DMS 273 (cell line): ENCODE measurements around the gene CGB3.
A peak's percentile ranks its signal among the peaks of the same experiment; 100 is the strongest.

Source experiments
- DNase-seq: peaks from one replicate; lab custom pipeline; 2025; ENCODE audit not compliant: unreplicated experiment; lab: John Stamatoyannopoulos, UW

Gene CGB3

DNA sequence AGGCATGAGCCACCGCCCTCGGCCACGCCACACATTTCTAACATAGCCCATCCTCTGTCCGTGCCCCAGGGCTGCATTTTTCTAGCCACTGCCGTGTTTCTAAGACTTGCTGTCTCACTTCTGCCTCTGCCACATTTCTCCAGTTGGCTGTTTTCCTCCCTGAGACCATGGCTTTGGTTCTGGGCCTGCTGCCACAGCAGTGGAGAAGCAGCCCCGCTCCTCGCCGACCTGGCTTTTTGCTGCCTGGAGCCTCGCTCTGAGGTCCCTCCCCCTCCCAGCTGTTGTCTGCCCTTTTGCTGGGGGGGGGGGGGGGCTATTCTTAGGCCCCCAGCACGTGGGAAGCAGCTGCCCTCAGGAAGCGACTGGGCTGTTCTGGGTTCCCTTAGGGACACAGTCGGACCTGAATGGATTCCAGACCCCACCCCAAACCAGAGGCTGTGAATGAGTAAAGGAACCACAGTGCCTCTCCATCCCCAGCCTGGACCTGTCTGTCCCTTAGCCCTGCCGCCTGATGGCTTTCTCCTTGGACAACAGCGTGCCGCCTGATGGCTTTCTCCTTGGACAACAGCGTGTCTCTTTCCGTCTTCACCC, 34.3 kb downstream of the CGB3 start:
- peak; percentile 47 for DNase-seq

GRCh38 chr19:48988860-48989259, 35.3 kb downstream of the CGB3 start:
- DNase-seq = no peak

DNA sequence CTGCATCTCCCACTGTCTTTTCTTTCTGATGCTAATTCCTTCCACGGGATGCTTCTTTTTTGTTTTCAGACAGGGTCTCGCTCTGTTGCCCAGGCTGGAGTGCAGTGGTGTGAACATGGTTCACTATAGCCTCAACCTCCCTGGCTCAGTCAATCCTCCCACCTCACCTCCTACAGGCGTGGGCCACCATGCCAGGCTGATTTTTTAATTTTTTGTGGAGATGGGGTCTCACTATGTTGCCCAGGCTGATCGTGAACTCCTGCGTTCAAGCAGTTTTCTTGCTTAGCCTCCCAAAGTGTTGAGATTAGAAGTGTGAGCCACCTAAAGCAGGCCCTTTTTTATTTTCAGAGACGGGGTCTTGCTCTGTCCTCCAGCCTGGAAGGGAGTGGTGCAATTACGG, 35.8 kb downstream of the CGB3 start:
- no peak for DNase-seq

GRCh38 chr19:48987323-48987722, 36.8 kb downstream of the CGB3 start:
- DNase-seq = no peak

- DNase-seq = no peak
Observed at GRCh38 chr19:48986211-48986610, 37.9 kb downstream of the CGB3 start.

GRCh38 chr19:48985711-48986110, 38.4 kb downstream of the CGB3 start:
- no peak for DNase-seq

DNA sequence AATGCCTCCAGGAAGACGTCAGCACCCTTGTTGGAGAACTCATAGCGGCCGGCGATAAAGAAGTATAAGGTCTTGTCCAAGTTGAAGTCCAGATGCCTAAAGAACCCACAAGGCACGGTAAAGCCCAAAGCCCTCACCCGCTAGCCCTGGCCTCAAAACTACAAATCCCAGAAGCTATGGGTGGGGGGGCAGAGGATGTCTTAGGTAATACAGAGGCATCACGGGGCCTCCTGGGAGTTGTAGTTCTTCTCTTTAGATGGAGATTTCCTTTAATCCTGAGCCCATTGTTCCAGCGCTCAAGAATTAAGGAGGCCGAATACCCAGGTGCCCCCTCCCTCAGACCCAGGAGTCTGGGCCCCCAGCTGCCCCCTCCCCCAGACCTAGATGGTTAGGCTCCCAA, 41.9 kb downstream of the CGB3 start:
- DNase-seq = peak; percentile 43

DNA sequence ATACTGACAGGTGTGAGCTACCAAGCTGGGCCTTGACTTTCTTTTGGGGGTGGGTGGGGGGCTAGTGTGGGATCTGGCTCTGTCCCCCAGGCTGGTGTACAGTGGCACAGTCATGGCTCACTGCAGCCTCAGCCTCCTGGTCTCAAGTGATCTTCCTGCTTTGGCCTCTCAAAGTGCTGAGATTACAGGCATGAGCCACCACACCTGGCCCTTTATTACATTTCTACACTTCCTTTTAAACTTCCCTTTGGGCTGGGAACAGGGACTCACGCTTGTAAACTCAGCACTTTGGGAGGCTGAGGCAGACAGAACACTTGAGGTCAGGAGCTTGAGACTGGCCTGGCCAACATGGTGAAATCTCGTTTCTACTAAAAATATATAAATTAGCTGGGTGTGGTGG, 47.1 kb downstream of the CGB3 start:
- DNase-seq = no peak

GRCh38 chr19:48975947-48976847, 47.9 kb downstream of the CGB3 start:
- DNase-seq = peak; percentile 65
